Measurements from ENCODE around the gene DLG2.
"Not testable (repeated sequence)": the region's sequence is repeated elsewhere in the genome, so short reads cannot be mapped to it uniquely, and the experiment has no call there.

DLG2 gene

DNA sequence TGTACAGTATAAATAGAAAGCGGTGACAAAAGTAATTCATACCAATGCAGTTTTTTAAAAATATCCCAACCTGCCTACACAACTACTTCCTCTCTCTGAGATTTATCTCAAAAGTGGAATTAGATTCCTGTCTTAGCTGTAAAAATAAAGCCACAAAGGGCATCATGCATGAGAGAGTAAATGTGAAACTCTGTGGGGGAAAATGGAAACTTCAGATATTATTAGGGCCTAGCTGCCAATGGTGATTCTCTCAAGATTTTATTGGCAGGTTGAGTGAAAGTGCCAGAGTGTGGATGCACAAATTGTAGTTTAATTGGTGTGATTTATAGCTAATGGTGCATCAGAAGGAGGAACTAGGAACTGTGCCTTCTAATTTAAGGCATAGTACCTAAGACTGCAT is 1984.0 kb downstream of the DLG2 start:
- DNase-seq (ENCODE audit: low read depth in 2 of 2) = no peak

DNA sequence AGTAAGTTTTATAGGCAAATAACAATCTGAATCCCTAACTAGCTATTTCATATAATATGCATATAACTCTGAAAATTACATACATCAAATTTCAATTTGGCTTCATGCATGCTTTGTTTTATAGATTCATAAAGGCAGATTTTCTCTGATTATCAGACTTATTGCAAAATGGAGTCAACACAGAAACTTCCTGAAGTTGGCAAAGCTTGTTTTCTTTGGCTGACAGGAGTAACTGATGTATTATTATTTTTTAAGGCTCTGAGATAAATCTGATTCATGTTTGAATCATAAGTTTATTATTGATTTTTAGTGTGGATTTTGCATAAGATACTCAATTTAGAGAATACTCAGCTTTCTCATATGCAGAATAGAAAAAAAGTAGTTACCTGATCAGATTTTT is 1984.6 kb downstream of the DLG2 start:
- DNase-seq (ENCODE audit: low read depth in 2 of 2) = no peak

DNA sequence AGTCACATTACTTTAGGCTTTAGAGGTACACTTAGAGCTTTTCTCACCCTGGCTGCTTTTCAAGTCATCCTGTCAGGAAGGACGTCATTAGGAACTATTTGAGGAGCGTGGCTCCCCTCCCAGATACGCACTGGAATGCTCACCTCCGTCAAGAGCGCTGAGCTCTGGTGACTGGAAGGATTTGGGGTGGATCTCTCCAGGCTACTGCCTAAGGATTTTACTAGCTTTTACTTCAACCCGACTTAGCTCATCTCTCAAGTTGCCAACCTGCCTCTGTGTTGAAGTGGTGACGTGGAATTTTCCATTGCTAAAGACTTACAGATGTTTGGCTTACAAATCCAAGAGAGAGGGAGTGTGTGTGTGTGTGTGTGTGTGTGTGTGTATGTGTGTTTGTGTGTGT is 1985.6 kb downstream of the DLG2 start:
- DNase-seq (ENCODE audit: low read depth in 2 of 2) = no peak

DNA sequence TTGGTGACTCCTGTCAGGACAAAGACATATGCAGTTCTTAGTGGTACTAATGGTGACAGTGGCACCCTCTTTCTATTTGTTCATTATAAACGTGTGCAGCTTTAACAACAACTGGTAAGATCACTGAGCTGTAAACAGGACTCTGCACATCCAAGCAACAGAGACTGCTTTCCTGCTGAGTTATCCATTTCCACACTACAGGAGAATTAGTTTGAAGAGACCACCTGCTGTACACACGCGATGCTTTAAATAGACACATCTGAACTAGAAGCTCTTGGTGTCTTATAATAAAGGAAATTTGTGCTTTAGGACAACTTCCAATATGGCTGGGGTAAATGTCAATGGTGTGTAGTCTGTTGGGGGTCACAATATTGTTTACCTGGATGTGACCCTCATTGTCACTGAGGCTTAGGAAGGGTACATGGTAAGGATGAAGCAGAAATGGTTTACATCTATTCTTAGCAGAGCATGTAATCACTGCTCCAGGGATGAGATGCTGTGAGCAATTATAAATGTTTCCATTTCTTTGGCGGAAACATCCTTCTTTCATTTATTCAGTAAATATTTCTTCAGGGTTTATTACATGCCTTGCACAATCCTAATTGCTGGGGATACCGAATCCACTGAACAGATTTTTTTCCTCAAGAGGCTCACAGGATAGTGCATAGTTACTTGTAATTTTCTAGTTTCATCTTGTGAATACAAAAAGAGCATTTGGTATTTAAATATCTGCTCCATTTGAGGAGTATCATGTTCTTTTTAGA is 1987.0 kb downstream of the DLG2 start:
- DNase-seq (ENCODE audit: low read depth in 2 of 2) = no peak

DNA sequence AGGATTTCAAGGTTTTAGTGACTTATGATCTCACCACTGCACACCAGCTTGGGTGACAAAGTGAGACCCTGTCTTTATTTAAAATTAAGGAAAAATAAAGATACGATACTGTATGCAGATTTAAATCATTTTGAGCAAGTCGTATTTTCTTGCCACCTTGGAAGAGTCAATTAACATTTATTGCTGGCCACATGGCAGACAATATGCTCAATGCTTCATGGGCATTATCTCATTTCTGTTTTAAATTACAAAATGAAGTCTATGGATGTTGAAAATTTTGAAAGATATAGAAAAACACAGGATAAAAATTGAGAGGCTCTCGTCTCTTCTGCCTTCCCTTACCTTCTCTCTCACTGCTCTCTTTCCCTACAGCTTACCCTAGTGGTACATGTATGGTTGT is 1992.0 kb downstream of the DLG2 start:
- no peak for DNase-seq (ENCODE audit: low read depth in 2 of 2)

DNA sequence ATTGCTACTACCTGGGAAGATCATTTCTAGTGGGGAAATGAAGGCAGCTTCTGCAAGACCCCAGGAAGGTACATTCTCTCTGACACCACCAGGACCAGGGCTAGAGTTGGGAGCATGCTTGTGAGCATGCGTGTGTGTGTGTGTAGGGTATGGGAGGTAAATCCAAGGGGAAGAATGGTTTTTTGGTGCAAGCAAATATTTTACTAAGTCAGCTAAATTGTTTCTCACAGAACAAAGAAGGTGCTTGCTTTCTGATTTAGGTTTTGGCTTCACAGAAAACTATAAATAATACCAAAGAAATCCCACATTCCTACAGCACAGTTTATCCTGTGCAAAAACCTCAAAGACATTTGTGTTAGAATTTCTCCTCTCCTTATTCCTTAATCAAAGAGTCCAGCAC is 1996.9 kb downstream of the DLG2 start:
- no peak for DNase-seq (ENCODE audit: low read depth in 2 of 2)

DNA sequence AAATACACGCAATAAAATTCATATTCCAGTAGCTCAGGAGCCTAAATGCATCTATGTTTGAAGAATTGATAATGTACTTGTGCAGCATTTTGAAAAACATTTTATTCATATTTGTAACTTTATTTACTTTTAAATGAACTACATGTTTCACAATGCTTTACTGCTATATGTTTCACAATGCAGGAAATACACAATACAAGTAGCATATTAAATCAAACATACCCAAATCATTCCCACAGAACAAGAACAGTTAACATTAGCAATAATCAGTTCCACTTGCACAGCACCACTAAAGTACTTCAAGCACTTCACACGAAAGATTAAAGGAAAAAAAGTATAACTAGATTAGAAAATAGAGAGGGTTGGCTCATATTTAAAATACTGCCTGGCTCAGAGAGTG is 1997.4 kb downstream of the DLG2 start:
- no peak for DNase-seq (ENCODE audit: low read depth in 2 of 2)

DNA sequence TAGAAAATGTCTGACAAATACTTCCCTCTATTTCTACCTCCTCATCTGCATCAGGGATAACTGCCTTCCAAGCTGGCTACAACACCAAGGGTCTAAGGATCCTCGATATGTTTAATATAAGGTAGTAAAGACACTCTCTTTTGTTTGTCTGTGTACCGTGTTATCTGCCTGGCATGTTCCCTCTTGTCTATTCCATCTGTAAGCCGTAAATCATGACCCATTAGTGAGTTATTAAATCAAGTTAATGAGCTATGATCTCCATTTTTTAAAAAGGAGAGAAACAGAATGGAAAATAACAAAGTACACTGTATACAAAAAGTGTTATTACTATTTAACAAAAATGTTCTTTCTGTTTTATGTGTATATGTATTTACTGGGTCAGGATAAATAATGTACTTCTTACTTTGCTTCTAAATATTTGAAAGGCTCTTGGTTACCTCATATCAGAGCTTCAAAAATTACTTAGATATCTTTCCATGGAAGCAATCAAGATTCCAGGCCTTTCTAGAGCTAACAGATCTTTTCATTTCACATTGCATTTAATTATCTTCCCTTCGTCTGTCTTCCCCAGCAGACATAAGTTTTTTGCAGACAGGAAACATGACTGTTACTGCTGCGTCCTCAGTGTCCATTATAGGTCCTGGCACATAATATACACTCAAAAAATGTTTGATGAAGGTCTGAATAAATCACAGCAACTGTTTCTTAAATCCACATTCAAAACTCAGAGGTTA is 1998.4 kb downstream of the DLG2 start:
- DNase-seq (ENCODE audit: low read depth in 2 of 2) = no peak

DNA sequence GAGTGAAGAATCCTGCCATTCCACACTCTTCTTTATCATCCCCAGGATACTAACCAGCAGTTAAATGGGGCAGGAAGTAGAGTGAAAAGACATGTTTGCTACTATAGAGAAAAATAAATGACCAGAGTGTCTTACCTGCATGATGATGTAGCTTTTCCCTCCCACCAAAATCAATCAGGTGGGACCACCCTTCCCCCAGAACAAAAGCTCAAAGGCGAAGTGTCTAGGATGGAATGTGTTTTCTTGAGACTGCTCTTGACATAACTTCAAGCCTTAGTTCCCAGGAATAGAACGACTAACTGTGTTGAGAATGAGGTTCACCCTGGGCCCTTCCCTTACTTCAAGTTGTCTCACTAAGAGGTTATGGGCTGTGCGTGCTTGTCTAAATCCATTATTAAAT is 2001.8 kb downstream of the DLG2 start:
- no peak for DNase-seq (ENCODE audit: low read depth in 2 of 2)

DNA sequence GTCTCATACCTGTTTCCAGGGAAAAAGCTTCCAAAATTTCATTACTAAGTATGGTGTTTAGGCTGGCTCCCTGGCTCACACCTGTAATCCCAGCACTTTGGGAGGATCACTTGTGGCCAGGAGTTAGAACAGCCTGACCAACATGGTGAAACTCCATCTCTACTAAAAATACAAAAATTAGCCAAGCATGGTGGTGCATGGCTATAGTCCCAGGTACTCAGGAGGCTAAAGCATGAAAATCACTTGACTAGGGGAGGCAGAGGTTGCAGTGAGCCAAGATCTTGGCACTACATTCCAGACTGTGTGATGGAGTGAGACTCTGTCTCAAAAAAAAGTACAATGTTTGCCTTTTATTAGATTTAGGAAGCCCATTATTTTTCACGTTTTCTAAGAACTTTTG is 2009.5 kb downstream of the DLG2 start:
- DNase-seq (ENCODE audit: low read depth in 2 of 2) = no peak

DNA sequence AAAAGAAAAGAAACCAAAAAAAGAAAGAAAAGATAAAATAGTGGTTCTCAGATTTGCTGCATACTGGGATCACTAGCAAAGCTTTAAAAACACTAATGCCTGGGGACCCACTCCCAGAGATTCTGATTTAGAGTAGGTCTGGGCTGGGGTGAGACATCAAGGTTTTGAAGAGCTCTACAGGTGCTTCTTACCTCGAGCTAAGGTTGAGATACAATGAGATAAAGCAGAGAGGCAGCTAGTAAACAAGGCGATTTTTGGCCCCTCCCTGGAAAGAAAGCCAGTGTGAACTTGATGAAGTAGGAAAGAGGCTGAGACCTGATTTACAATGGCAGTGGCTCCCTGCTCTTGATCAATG is 2013.4 kb downstream of the DLG2 start:
- DNase-seq (ENCODE audit: low read depth in 2 of 2) = no peak

DNA sequence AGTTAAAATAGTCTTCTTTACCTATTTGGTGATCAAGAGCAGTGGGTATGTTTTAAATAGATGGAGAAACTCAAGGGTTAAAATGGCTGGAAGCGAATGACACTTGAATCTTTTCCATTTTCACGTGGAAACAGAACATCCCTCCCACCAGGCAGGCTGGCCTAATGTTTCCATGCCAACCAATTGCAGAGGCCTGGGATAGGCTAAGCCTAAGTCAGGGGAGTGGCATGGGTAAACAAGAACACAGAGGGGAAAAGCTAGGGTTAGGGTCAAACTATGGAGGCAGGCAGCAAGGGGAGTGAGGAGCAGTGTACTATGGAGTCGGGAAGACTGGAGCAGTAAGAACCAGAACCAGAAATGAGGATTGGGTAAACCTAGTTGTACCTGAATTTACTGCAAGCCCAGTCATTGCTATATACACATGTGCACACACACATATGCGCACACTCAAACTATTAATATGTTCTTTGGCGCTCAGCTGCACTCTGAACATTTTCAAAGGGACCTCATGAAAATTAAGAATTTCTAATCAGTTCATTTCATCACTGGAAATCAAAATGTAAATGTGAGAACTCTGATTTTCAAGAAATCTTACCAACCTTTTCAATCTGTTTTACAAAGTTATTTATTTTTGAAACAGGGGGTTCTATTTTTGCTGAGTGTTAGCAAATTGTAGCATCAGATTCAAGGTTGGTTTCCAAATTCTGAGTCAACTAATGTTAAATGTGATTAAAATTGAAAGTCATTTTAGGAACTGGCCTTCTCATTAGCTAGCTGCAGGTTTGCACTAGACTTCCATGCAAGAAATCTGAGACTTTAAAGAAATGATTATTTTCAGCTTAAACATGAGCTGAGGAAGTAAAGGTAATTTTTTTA is 2014.0 kb downstream of the DLG2 start:
- no peak for DNase-seq (ENCODE audit: low read depth in 2 of 2)

DNA sequence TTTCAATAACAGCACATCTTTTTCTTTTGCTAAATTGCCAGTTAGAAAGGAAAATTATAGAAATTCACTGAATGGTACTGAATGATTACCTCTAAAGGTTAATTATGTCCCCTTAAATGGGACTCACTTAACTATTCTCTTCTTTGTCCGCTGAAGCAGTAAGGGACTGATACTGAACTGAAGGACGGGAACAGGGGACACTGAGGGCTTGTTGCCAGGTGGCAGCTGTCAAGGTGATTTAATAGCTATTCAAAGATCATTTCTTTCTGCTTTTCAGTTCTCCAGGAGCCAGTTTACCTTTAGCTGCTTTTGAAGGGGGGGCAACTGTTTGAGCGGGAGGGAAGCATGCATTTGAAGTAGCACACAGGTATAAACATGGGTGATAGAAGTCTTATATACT is 2015.5 kb downstream of the DLG2 start:
- no peak for DNase-seq (ENCODE audit: low read depth in 2 of 2)

DNA sequence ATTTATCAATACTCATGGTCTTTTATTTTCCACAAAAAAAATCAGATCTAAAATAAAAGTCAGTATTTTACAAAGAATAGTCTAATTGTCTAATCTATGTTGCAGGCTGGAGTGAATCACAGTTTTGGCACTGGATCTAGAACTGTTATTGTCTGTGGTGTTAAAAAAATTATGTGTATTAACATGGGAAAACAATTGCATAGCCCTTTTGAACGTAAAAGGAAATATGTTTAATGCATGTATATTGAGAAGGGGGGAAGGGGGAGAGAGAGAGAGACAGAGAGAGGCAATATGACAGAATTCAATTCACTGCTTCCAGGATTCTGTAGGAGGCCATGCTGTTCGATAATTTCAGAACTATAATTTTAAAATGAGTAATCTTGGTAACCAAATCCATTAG is 2016.1 kb downstream of the DLG2 start:
- no peak for DNase-seq (ENCODE audit: low read depth in 2 of 2)

DNA sequence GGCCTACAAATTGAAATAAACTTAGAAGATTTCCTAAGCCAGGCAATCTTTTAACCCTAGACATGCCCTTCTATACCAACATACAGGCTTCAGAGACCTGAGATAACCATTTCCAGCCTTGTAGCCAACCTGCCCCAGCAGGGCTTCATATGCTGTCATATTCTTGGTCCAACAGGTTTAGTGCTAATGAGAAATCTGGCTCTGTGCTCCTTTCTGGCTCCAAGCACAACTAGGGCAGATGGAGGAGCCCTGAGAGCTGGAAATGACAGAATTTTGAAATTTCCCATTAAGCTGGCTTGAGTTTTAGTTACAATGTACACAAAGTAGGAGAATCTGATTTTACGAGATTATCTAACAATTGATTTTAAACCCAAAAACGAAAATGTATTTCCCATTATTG is 2018.0 kb downstream of the DLG2 start:
- no peak for DNase-seq (ENCODE audit: low read depth in 2 of 2)

DNA sequence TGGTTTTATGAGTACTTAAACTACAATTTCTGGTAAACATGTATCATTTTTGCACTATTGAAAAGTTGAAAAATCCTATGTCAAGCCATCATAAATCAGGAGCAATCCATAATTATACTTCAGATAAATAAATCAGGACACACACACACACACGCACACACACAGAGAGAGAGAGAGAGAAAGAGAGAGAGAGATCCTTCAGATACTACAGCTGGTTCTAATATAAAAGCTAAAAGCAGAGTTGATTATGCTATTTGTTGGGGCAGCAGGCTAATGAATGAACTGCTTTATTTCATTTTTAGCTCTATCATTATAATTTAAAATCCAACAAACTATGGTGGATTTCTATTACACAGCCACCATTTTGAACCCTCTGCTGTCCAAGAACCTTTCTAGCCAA is 2018.6 kb downstream of the DLG2 start:
- DNase-seq (ENCODE audit: low read depth in 2 of 2) = no peak

DNA sequence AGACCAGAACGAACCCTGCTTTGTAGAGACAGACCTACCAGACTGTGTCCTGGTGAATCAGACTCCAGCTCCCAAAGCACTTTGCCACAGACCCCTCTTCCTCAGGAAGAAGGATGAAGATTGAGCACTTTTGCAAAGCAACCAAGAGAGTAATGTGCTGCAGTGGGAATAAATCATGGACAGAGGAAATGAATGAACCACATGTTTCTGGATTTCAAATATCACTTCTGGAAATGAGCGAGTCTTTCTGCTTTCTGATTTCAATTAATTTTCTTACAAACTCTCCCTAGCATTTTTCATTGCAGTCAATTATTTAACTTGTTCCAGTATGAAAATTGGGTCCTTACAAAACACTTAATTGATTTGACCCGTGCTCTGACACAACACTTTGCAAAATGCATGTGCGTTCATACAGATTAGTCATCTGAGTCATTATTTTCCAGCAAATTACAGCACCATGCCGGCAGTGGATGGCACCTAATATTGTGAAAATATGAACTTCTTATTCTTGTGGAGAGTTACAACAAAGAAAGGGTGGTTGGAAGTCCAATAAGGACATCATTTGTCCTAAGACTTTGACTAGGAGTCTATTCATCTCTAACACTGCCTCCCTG is 2025.1 kb downstream of the DLG2 start:
- DNase-seq (ENCODE audit: low read depth in 2 of 2) = no peak

DNA sequence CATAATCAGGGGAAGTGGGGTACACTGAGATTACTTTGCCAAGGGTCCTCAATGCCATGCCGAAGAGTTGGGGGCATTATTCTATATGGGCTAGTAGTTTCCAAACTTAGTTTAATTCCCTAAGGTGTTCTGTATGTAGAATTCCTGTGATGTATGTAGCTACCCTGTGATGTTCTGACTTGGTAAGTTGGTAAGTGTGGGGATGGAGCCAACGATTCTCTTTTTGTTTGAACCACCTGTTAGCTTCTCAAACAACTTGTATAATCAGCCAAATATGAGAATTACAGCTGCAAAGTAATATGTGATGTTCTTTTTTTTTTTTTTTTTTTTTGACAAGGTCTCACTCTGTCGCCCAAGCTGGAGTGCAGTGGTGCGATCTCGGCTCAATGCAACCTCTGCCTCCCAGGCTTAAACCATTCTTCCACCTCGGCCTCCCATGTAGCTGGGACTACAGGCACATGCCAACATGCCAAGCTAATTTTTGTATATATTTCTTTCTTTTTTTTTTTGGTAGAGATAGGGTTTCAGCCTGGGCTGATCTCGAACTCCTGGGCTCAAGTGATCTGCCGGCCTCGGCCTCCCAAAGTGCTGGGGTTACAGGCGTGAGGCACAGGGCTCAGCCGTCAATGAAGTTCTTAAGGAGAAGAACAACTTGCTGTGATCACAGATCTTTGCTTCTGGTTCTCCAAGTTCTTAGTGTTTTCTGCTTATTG is 2025.8 kb downstream of the DLG2 start:
- no peak for DNase-seq (ENCODE audit: low read depth in 2 of 2)

DNA sequence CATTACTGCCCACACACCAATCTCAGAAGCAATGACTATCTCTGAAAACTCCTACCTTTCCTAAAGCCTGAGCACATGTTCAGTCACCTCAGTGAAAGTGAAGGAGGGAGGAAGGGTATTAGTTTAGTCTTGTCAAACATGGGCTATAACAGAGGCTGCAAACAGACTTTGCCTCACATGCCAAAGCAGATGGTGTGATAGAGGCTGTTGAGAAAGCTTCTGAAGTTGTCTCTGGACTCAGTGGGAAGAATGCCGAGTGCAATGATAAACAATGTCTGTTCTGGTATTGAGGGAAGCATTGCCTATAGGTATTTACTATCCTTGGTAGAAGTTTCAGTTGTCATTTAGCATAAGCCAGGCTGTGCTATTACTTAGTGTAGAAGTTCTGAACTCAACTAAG is 2026.5 kb downstream of the DLG2 start:
- DNase-seq (ENCODE audit: low read depth in 2 of 2) = no peak

DNA sequence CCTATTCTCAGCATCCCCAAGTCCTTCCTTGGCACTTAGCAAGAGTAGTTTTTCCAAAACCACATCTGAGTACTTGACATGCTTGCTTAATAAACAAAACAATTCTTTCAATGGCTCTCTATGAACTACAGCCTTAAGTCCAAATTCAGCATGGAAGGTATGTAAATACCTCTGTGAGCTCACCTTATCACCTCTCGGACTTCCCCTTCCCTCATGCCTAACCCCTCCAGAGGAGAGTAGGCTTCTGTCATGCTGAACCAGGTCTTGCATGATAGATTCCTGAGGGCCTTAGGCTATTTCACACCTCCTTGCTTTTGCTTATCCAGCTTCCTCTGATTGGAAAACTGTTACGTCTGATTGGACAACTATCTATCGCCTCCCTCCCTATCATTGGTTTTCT is 2028.1 kb downstream of the DLG2 start:
- no peak for DNase-seq (ENCODE audit: low read depth in 2 of 2)

DNA sequence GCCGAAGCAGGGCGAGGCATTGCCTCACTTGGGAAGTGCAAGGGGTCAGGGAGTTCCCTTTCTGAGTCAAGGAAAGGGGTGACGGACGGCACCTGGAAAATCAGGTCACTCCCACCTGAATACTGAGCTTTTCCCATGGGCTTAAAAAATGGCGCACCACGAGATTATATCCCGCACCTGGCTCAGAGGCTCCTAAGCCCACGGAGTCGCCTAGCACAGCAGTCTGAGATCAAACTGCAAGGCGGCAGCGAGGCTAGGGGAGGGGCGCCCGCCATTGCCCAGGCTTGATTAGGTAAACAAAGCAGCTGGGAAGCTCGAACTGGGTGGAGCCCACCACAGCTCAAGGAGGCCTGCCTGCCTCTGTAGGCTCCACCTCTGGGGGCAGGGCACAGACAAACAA is 2039.3 kb downstream of the DLG2 start:
- not testable (repeated sequence) for DNase-seq (ENCODE audit: low read depth in 2 of 2)

Data from activated CD4-positive, alpha-beta T cell treated with anti-CD3 and anti-CD28 coated beads for 24 hours (primary cell).